Kidney (tissue), 14 donors: Measurements from ENCODE around the gene NR3C1. TPM values are rescaled to one million over a fixed set of nuclear protein-coding genes. Genes with fewer than 3 reads are reported as not detected.

Source experiments
- DNase-seq, 5 donors: peaks; one replicate each; pipeline ENCODE4 v3.0.0-alpha.2; 2013 to 2020
- FAIRE-seq: peaks from 2 replicates; lab custom pipeline; 2012; peaks lifted over from hg19 to GRCh38; lab: Jason Lieb, UNC
- H3K27ac ChIP-seq, 2 donors: one replicate each; pipeline ENCODE4 v1.7.0; 2013; ENCODE audit warnings: low read depth in 2 of 2, low read length in 2 of 2, inconsistent platforms in 1 of 2
- H3K27me3 ChIP-seq: one replicate; pipeline ENCODE4 v1.7.1; 2013; ENCODE audit warnings: low read length, inconsistent platforms; ENCODE audit not compliant: control insufficient read depth, insufficient read depth
- H3K36me3 ChIP-seq, 3 donors: one replicate each; pipeline versions ENCODE4 v1.7.0 to v1.7.1; 2013; ENCODE audit warnings: low read length in 3 of 3, control low read depth in 1 of 3, inconsistent platforms in 1 of 3; ENCODE audit not compliant: insufficient read depth in 3 of 3, control insufficient read depth in 2 of 3
- H3K4me1 ChIP-seq, 3 donors: one replicate each; pipeline versions ENCODE4 v1.7.0 to v1.7.1; 2013; ENCODE audit warnings: low read length in 3 of 3, inconsistent platforms in 1 of 3, low read depth in 1 of 3; ENCODE audit not compliant: control insufficient read depth in 2 of 3, insufficient read depth in 2 of 3
- H3K4me3 ChIP-seq, 3 donors: one replicate each; pipeline versions ENCODE4 v1.7.0 to v1.8.1; 2013; ENCODE audit warnings: low read length in 3 of 3, control low read depth in 1 of 3, inconsistent platforms in 1 of 3
- H3K9ac ChIP-seq, 3 donors: one replicate each; pipeline versions ENCODE4 v1.7.0 to v1.7.1; 2013; ENCODE audit warnings: low read length in 3 of 3, control low read depth in 1 of 3, inconsistent platforms in 1 of 3
- H3K9me3 ChIP-seq, 3 donors: one replicate each; pipeline versions ENCODE4 v1.7.0 to v1.7.1; 2013; ENCODE audit warnings: low read length in 3 of 3, control low read depth in 1 of 3, inconsistent platforms in 1 of 3; ENCODE audit not compliant: control insufficient read depth in 2 of 3, insufficient read depth in 1 of 3
- intact Hi-C: fragments of 100-400 bp; cut with DNase I; formaldehyde crosslinking; loops from one replicate; pipeline ENCODE4 v1.11.1; 2022
- polyA plus RNA-seq: library from polyadenylated mRNA; stranded (reverse); fragments of 350-450 nt; fragmentation: Illumina TruSeq; extraction: RNeasy Lipid Tissue Mini Kit (QIAGEN cat#74804); gene quantifications from one replicate; pipeline ENCODE4 v1.2.3, GENCODE V29; 2014; ENCODE audit warnings: low read depth, low replicate concordance; ENCODE audit not compliant: insufficient read depth
- total RNA-seq: library from RNA; stranded (reverse); fragmentation: NEBNext Ultra II Directional; extraction: Animal tissue kit (Norgen Biotek cat#: 25700); gene quantifications from one replicate; pipeline ENCODE4 v1.2.1, GENCODE V29; 2021
- TF ChIP-seq, protein P1 (sequence below): IDR thresholded peaks from 3 replicates; pipeline ENCODE4 v1.5.1; 2012; ENCODE audit warnings: mild to moderate bottlenecking, moderate library complexity, borderline replicate concordance; ENCODE audit not compliant: insufficient read depth; ENCODE audit errors: extremely low read depth
- donor health status: control.
- donor health status: control.
- donor health status: control.
- donor health status: control.
- donor health status: control.
- donor health status: DM: yes; HTN: yes; CAD: no.
- donor health status: Normal renal cell carcinoma (clear cell type).

NR3C1 gene
- total and polyA plus RNA-seq, 2 donors from 2014 or later = 23.4 to 69.0 TPM

DNA sequence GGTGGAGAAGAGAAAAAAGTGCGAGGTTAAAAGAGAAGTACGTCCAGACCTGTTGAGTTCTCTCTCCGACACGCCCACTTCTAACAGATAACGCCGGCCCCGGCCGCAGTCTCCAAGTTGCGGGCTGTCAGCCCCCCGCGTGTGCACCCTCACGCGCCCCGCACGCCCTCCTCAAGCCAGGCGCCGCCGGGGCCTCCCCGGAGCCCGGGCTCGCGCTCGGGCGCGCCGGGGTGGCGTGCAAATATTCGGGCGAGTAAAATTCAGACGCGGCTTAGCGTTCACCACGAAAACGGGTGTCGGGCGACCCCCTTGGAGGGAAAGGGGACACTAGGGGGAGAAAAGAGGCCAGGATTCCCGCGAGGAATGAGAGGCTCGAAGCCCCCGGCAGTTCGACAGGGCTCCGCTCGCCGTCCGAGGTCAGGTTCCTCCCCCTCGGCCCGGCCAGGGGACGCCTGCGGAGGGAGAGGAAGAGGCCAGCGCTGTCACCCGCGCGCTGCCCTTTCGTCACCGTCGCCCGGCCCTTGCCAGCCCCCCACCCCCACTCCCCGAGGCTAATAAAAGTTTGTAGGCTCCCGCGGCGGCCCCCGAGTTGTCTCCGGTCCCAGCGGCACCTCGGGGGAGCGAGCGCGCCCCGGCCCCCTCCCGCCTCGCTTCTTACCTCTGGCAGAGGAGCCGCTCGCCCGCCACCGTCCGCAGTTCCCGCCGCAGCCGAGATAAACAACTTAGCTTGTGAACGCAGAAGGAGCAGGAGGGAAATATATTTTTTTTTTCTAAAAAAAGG lies 743 bp downstream of the NR3C1 start:
- peaks cover 0 to 8% (median 3%) of the 10 kb centered on the region in 3 donors for H3K4me1 ChIP-seq
- H3K9ac ChIP-seq = peak overlapping the region; percentile 50 to 86 (median 53)
- intact Hi-C loops = no loop called here
- H3K36me3 ChIP-seq = no peaks in the 10 kb centered on the region
- no peak for FAIRE-seq
- peak; percentile 46 to 92 (median 73) for DNase-seq
- H3K9me3 ChIP-seq = no peaks in the 10 kb centered on the region
- TF ChIP-seq, protein P1, sequence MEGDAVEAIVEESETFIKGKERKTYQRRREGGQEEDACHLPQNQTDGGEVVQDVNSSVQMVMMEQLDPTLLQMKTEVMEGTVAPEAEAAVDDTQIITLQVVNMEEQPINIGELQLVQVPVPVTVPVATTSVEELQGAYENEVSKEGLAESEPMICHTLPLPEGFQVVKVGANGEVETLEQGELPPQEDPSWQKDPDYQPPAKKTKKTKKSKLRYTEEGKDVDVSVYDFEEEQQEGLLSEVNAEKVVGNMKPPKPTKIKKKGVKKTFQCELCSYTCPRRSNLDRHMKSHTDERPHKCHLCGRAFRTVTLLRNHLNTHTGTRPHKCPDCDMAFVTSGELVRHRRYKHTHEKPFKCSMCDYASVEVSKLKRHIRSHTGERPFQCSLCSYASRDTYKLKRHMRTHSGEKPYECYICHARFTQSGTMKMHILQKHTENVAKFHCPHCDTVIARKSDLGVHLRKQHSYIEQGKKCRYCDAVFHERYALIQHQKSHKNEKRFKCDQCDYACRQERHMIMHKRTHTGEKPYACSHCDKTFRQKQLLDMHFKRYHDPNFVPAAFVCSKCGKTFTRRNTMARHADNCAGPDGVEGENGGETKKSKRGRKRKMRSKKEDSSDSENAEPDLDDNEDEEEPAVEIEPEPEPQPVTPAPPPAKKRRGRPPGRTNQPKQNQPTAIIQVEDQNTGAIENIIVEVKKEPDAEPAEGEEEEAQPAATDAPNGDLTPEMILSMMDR = no peak
- H3K4me3 ChIP-seq = peak overlapping the region; percentile 80 to 91 (median 81)
- peak overlapping the region; percentile 91 to 92 for H3K27ac ChIP-seq
- peaks cover 4% of the 10 kb centered on the region for H3K27me3 ChIP-seq

DNA sequence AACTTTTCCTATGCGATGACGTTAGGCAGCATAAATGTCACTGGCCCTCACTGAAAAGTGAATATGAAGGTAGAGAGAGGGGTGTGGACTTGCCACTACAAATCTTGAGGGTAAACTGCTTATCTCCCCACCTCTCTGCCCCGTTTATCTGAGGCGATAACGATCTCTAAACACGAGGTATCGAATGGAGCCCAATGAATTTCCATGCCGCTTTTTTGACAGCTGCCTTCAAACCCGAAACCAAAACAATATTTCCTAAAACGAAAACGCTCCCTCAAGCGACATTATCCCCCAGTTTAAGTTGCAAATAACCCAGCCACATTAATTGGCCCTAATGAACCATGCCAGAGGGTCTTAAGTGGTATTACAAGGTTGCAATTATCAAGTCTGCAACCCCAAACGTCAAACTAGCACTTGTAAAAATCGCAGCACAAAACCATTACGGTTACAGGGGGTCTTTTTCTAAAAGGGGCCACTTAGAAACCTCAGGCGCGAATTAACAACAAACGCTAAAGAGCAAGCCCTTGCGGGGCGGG lies 1.4 kb downstream of the NR3C1 start:
- H3K4me1 ChIP-seq = peaks cover 0 to 8% (median 3%) of the 10 kb centered on the region in 3 donors
- no peak for FAIRE-seq
- no peaks in the 10 kb centered on the region for H3K9me3 ChIP-seq
- intact Hi-C loops = no loop called here
- H3K36me3 ChIP-seq = no peaks in the 10 kb centered on the region
- peak overlapping the region; percentile 80 to 91 (median 81) for H3K4me3 ChIP-seq
- peak overlapping the region; percentile 50 to 86 (median 53) for H3K9ac ChIP-seq
- peak in 4 of 5 donors; percentile 27 to 60 (median 42) for DNase-seq
- peaks cover 4% of the 10 kb centered on the region for H3K27me3 ChIP-seq
- H3K27ac ChIP-seq = peak overlapping the region; percentile 91 to 92
- TF ChIP-seq, protein P1 = no peak

DNA sequence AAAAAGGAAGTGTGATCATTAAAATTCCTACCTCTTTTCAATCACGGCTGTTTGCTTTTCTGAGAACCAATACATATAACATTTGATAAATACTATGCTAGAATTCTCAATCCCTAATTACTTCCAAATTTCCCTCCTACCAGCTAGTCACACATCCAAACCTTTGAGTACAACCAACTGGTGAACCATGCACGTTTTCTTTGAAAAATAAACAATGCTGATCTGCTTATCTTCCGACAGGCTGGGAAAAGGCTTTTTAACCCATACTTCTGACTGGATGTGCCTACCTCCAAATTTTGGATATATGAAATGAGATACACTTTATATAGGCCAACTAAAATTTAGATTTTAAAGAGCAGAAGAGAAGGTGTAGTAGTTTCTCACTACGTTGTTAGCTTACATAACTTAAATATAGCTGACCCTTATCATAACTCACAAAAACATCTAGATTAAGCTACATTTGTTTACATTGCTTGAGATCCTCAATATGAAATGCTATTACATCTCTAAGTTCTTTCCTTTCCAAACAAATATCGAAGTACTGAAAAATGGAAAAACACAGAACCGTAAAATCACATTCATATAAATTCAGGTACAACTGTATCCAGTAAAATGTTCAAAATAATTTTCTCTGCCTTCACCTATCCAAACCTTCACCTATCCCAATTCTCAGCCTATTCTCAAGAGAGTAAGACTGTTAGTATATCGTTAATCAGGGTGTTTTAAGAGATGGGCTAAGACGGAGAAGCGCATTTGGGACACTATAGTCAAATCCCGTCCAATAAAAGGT lies 2.1 kb downstream of the NR3C1 start:
- Histone ChIP-seq H3K9me3 (no peaks in the 10 kb centered on the region), H3K27ac (peak overlapping the region in 1 of 2 donors; percentile 92), H3K36me3 (no peaks in the 10 kb centered on the region), H3K4me1 (peaks cover 0 to 11% (median 3%) of the 10 kb centered on the region in 3 donors), H3K27me3 (peaks cover 4% of the 10 kb centered on the region), H3K9ac (peak overlapping the region; percentile 50 to 86 (median 53)), H3K4me3 (peak overlapping the region; percentile 80 to 91 (median 81))
- intact Hi-C loops = no loop called here
- no peak for FAIRE-seq
- peak in 2 of 5 donors; percentile 23 to 44 for DNase-seq
- TF ChIP-seq, protein P1 = no peak
